HCT116 (cell line): ENCODE measurements around the gene MSH3. TPM values are rescaled to one million over a fixed set of nuclear protein-coding genes. Genes with fewer than 3 reads are reported as not detected.

Source experiments
- ATAC-seq: fragments of 200-7000 bp; cut with Tn5 transposase; 2 replicates; pipeline ENCODE4 v1.9.1; 2020; ENCODE audit warnings: mild to moderate bottlenecking, moderate library complexity
- BruUV-seq: library from RNA; stranded (reverse); fragments of 400-500 nt; replicated peaks from 2 replicates; lab custom pipeline; 2021; lab: Mats Ljungman, UMichigan
- CTCF ChIA-PET: fragments of 300-600 bp; sonication (Branson Sonifier 250); formaldehyde crosslinking; loops from one replicate; lab custom pipeline; 2021; ENCODE audit warnings: antibody characterized with exemption; lab: Charles Lee
- POLR2A ChIA-PET: fragments of 300-600, 350-600 bp; sonication (Branson Sonifier 250); formaldehyde crosslinking; loops from one replicate; lab custom pipeline; 2021; ENCODE audit warnings: antibody characterized with exemption; lab: Charles Lee
- RAD21 ChIA-PET, 2 experiments: fragments of 300-600 bp; sonication (Branson Sonifier 250); formaldehyde crosslinking; loops; one replicate each; lab custom pipeline; 2023; ENCODE audit warnings: low total read pairs in 2 of 2; ENCODE audit not compliant: uncharacterized antibody in 2 of 2, unreplicated experiment in 2 of 2, low non-redundant PET in 1 of 2; lab: Charles Lee
- DNase-seq: peaks from one replicate; pipeline ENCODE4 v3.0.0-alpha.2; 2010; ENCODE audit warnings: low read depth, low spot score
- H2AFZ ChIP-seq: fragments of 200-600 bp; shearing (Covaris generic), sonication (generic); 2 replicates; pipeline ENCODE4 v1.6.1; 2017; ENCODE audit warnings: low read depth, mixed run types, mixed read lengths, antibody characterized with exemption, low read length; ENCODE audit not compliant: poor library complexity, severe bottlenecking
- H3K27ac ChIP-seq: 2 replicates; pipeline ENCODE4 v1.5.1; 2012; ENCODE audit warnings: low read depth, low read length
- H3K27me3 ChIP-seq: fragments of 200-600 bp; sonication (generic); 2 replicates; pipeline ENCODE4 v1.6.1; 2016; ENCODE audit warnings: mixed run types, low read length, mixed read lengths; ENCODE audit not compliant: insufficient read depth
- H3K36me3 ChIP-seq, 2 experiments: fragments of 200-500 bp in 1 of 2; fragments of 200-600 bp in 1 of 2; sonication (Bioruptor generic) in 1 of 2; sonication (generic) in 1 of 2; 2 replicates each; pipeline versions ENCODE4 v1.5.1 to v1.6.1; 2014 to 2016; ENCODE audit warnings: low read length in 2 of 2, inconsistent platforms in 1 of 2, mixed read lengths in 1 of 2, mixed run types in 1 of 2; ENCODE audit not compliant: insufficient read depth in 2 of 2, control insufficient read depth in 1 of 2
- H3K4me1 ChIP-seq, 2 experiments: fragments of 200-600 bp in 1 of 2; sonication (generic) in 1 of 2; 2 replicates each; pipeline versions ENCODE4 v1.5.1 to v1.6.1; 2012 to 2017; ENCODE audit warnings: low read length in 2 of 2, inconsistent platforms in 1 of 2, mild to moderate bottlenecking in 1 of 2, mixed read lengths in 1 of 2, mixed run types in 1 of 2, moderate library complexity in 1 of 2; ENCODE audit not compliant: insufficient read depth in 2 of 2, control insufficient read depth in 1 of 2
- H3K4me2 ChIP-seq: fragments of 200-600 bp; sonication (generic); 2 replicates; pipeline ENCODE4 v1.6.1; 2017; ENCODE audit warnings: mixed run types, low read length, mixed read lengths
- H3K4me3 ChIP-seq, 2 experiments: fragments of 200-600 bp in 1 of 2; sonication (generic) in 1 of 2; replicated peaks in 1 of 2; 2 replicates each; pipeline ENCODE4 v1.5.1; 2011 to 2016; ENCODE audit warnings: low read length in 2 of 2, control low read depth in 1 of 2, low read depth in 1 of 2, mild to moderate bottlenecking in 1 of 2, mixed read lengths in 1 of 2, mixed run types in 1 of 2
- H3K79me2 ChIP-seq: fragments of 200-600 bp; sonication (generic); 2 replicates; pipeline ENCODE4 v1.6.1; 2017; ENCODE audit warnings: mild to moderate bottlenecking, mixed run types, low read length, moderate library complexity, mixed read lengths; ENCODE audit not compliant: insufficient read depth
- H3K9ac ChIP-seq: fragments of 200-600 bp; sonication (generic); 2 replicates; pipeline ENCODE4 v1.6.1; 2016; ENCODE audit warnings: low read length, mixed read lengths
- H3K9me2 ChIP-seq: fragments of 200-600 bp; sonication (generic), shearing (Covaris generic); 2 replicates; pipeline ENCODE4 v1.6.1; 2017; ENCODE audit warnings: mixed run types, mild to moderate bottlenecking, moderate library complexity; ENCODE audit not compliant: insufficient read depth
- H3K9me3 ChIP-seq, 2 experiments: fragments of 200-500 bp in 1 of 2; fragments of 200-600 bp in 1 of 2; sonication (Bioruptor generic) in 1 of 2; sonication (generic) in 1 of 2; 2 replicates each; pipeline ENCODE4 v1.6.1; 2014 to 2017; ENCODE audit warnings: low read length in 2 of 2, mixed read lengths in 2 of 2, inconsistent platforms in 1 of 2, low read depth in 1 of 2, mild to moderate bottlenecking in 1 of 2, mixed run types in 1 of 2, moderate library complexity in 1 of 2; ENCODE audit not compliant: control insufficient read depth in 1 of 2, insufficient read depth in 1 of 2
- H4K20me1 ChIP-seq: fragments of 200-600 bp; sonication (generic), shearing (Covaris generic); 2 replicates; pipeline ENCODE4 v1.6.1; 2017; ENCODE audit warnings: mixed run types, mild to moderate bottlenecking, moderate library complexity; ENCODE audit not compliant: insufficient read depth
- ATF3 ChIP-seq: IDR thresholded peaks from 2 replicates; pipeline ENCODE4 v1.6.1; 2012
- CEBPB ChIP-seq: IDR thresholded peaks from 2 replicates; pipeline ENCODE4 v1.6.1; 2012; ENCODE audit warnings: low read depth
- CTCF ChIP-seq, 3 experiments: fragments of 200-600 bp in 1 of 3; sonication (generic) in 1 of 3; IDR thresholded peaks in 2 of 3; conservative IDR thresholded peaks in 1 of 3; 2 replicates each; pipeline ENCODE4 v1.5.1; 2012 to 2017; ENCODE audit warnings: low read depth in 2 of 3, low read length in 2 of 3, antibody characterized with exemption in 1 of 3, borderline replicate concordance in 1 of 3, control low read depth in 1 of 3, mild to moderate bottlenecking in 1 of 3, mixed read lengths in 1 of 3, mixed run types in 1 of 3, moderate library complexity in 1 of 3; ENCODE audit not compliant: insufficient read depth in 1 of 3
- ELF1 ChIP-seq: IDR thresholded peaks from 2 replicates; pipeline ENCODE4 v1.6.1; 2012; ENCODE audit warnings: low read depth, borderline replicate concordance
- EZH2 ChIP-seq: fragments of 200-600 bp; sonication (generic); IDR thresholded peaks from 2 replicates; pipeline ENCODE4 v1.6.1; 2017; ENCODE audit warnings: antibody characterized with exemption, mixed run types
- REST ChIP-seq: IDR thresholded peaks from 2 replicates; pipeline ENCODE4 v1.6.1; 2012; ENCODE audit warnings: low read depth
- TCF7L2 ChIP-seq: IDR thresholded peaks from 2 replicates; pipeline ENCODE4 v1.7.0; 2011; ENCODE audit warnings: borderline replicate concordance, inconsistent platforms; ENCODE audit not compliant: insufficient read depth, insufficient read length; ENCODE audit errors: extremely low read depth
- intact Hi-C: fragments of 100-400 bp; cut with micrococcal nuclease; formaldehyde crosslinking; loops from 2 replicates; pipeline ENCODE4 v1.10.0; 2022
- total RNA-seq: library from RNA; stranded (reverse); gene quantifications from one replicate; pipeline ENCODE4 v1.2.1, GENCODE V29; 2021; ENCODE audit not compliant: unreplicated experiment

Gene MSH3
- total RNA-seq, 1 experiment from 2014 or later: 4.9 TPM

GRCh38 chr5:80806929-80807328 is 152.5 kb downstream of the MSH3 start:
- intact Hi-C loops: no loop called here
- Histone ChIP-seq H3K4me3 (no peak overlapping the region), H3K9me2 (no peaks in the 10 kb centered on the region), H4K20me1 (no peaks in the 10 kb centered on the region), H3K9ac (no peak overlapping the region), H2AFZ (no peak overlapping the region), H3K79me2 (no peaks in the 10 kb centered on the region), H3K4me2 (no peak overlapping the region), H3K4me1 (no peaks in the 10 kb centered on the region), H3K36me3 (no peaks in the 10 kb centered on the region), H3K27me3 (no peaks in the 10 kb centered on the region), H3K9me3 (no peaks in the 10 kb centered on the region), H3K27ac (no peak overlapping the region)
- RAD21 ChIA-PET: no interaction called here
- no TSS peak for BruUV-seq
- POLR2A ChIA-PET: no interaction called here
- TF ChIP-seq EZH2: no peak
- no peak for TF ChIP-seq ATF3
- TF ChIP-seq ELF1: no peak
- no peak for TF ChIP-seq CTCF (IDR thresholded peaks at IDR 0.05 in 2 of 3, conservative IDR thresholded peaks at IDR 0.05 in 1 of 3; ENCODE audit: borderline replicate concordance in 1 of 3, insufficient read depth in 1 of 3, low read depth in 2 of 3, low read length in 2 of 3)
- no peak for TF ChIP-seq REST
- no peak for TF ChIP-seq CEBPB
- TF ChIP-seq TCF7L2: no peak
- ATAC-seq (no peak), DNase-seq (no peak)
- CTCF ChIA-PET: no interaction called here
